ENCODE measurements around the gene ESRRG.

Gene ESRRG

GRCh38 chr1:216554934-216555333, 168.3 kb downstream of the ESRRG start:
- TF ChIP-seq, protein P1, sequence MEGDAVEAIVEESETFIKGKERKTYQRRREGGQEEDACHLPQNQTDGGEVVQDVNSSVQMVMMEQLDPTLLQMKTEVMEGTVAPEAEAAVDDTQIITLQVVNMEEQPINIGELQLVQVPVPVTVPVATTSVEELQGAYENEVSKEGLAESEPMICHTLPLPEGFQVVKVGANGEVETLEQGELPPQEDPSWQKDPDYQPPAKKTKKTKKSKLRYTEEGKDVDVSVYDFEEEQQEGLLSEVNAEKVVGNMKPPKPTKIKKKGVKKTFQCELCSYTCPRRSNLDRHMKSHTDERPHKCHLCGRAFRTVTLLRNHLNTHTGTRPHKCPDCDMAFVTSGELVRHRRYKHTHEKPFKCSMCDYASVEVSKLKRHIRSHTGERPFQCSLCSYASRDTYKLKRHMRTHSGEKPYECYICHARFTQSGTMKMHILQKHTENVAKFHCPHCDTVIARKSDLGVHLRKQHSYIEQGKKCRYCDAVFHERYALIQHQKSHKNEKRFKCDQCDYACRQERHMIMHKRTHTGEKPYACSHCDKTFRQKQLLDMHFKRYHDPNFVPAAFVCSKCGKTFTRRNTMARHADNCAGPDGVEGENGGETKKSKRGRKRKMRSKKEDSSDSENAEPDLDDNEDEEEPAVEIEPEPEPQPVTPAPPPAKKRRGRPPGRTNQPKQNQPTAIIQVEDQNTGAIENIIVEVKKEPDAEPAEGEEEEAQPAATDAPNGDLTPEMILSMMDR (IDR thresholded peaks at IDR 0.05; ENCODE audit: low read depth, low read length, missing control alignments): no peak
- in situ Hi-C loops (cut with HindIII; ENCODE audit: low sequenced_read_pairs): no loop called here
- peak; percentile 4 for DNase-seq (ENCODE audit: low read depth)
- H3K4me3 ChIP-seq (ENCODE audit: low read depth, low read length): no peak overlapping the region

DNA sequence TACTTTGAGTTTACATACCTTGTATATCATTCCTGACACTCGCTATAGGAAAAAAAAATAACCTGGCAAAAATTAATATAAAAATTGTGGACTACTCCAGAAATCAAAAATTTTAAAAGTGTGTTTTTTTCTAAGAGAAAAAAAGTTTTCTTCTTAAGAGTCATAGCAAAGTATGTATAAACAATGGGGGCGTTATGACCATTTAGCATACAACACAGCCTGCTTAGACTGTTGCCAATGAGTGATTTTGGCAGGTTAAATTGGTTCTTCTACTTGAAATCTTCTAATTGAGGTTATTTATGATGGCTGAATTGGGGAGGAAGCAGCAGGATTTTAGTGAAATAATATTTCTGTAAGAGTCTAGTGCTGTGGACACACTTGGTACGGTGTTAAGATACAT, 169.5 kb downstream of the ESRRG start:
- in situ Hi-C loops (cut with HindIII; ENCODE audit: low sequenced_read_pairs): no loop called here
- H3K4me3 ChIP-seq (ENCODE audit: low read depth, low read length): no peak overlapping the region
- no peak for DNase-seq (ENCODE audit: low read depth)
- TF ChIP-seq, protein P1 (IDR thresholded peaks at IDR 0.05; ENCODE audit: low read depth, low read length, missing control alignments): no peak

GRCh38 chr1:216553040-216553439, 170.2 kb downstream of the ESRRG start:
- DNase-seq (ENCODE audit: low read depth): no peak
- TF ChIP-seq, protein P1 (IDR thresholded peaks at IDR 0.05; ENCODE audit: low read depth, low read length, missing control alignments): no peak
- in situ Hi-C loops (cut with HindIII; ENCODE audit: low sequenced_read_pairs): no loop called here
- H3K4me3 ChIP-seq (ENCODE audit: low read depth, low read length): no peak overlapping the region

DNA sequence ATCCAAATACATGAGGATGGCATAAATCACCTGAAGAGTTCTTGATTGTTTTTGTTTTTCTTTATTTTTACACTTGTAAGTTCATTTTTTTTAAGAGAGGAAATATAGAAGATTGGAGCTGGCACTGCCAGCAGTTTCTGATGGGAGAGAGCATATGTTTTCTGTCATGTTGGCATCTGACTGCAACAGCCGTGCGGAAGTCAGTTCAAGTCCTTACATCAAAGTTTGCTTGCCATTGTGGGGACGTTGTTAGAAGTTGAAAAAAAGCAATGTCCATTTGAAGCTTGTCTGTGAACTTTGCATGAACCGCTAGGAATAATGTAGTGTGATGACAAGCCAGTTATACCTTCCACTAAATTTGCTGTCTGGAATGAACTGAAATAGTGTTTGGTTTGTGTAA, 173.4 kb downstream of the ESRRG start:
- H3K4me3 ChIP-seq (ENCODE audit: low read depth, low read length): no peak overlapping the region
- TF ChIP-seq, protein P1 (IDR thresholded peaks at IDR 0.05; ENCODE audit: low read depth, low read length, missing control alignments): no peak
- in situ Hi-C loops (cut with HindIII; ENCODE audit: low sequenced_read_pairs): no loop called here
- DNase-seq (ENCODE audit: low read depth): no peak

DNA sequence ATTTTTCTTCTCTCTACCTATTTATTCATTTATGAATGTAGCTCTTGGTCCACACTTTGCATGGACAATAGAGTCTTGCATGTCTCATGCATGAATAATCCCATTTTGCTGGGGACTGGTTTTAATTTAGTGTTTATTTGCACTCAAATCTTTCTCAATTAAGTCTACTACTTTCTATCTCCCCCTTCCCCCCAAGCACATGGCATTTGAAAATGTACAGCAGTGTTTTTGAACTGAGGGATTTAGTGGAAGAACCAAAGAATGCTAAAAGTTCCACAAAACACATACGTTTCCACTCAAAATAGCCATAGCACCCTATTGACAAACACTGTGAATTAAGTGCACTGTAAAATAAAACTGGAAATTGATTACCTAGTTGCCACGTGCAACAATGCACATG, 180.5 kb downstream of the ESRRG start:
- TF ChIP-seq, protein P1 (IDR thresholded peaks at IDR 0.05; ENCODE audit: low read depth, low read length, missing control alignments): no peak
- in situ Hi-C loops (cut with HindIII; ENCODE audit: low sequenced_read_pairs): no loop called here
- DNase-seq (ENCODE audit: low read depth): no peak
- no peak overlapping the region for H3K4me3 ChIP-seq (ENCODE audit: low read depth, low read length)

DNA sequence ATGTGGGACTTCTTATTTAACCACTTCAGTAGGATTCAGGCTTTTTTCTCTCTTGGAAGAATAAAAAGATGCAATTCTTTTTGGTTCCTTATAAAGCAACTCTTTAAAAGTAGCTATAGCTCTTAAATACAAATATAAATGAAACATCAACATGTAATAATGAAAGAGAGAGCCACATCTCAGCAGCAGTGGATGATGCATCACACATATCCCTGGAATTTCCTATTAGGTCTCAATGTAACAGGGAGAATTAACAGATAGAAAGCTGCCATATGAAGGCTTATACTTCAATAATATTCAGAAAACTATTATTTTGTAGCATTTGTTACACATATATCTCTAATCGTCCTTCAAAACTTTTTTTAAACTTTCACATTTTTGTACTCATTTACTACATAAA, 181.0 kb downstream of the ESRRG start:
- in situ Hi-C loops (cut with HindIII; ENCODE audit: low sequenced_read_pairs): no loop called here
- TF ChIP-seq, protein P1 (IDR thresholded peaks at IDR 0.05; ENCODE audit: low read depth, low read length, missing control alignments): no peak
- H3K4me3 ChIP-seq (ENCODE audit: low read depth, low read length): no peak overlapping the region
- DNase-seq (ENCODE audit: low read depth): no peak

GRCh38 chr1:216535751-216536150, 187.5 kb downstream of the ESRRG start:
- DNase-seq (ENCODE audit: low read depth): no peak
- TF ChIP-seq, protein P1 (IDR thresholded peaks at IDR 0.05; ENCODE audit: low read depth, low read length, missing control alignments): no peak
- no peak overlapping the region for H3K4me3 ChIP-seq (ENCODE audit: low read depth, low read length)
- in situ Hi-C loops (cut with HindIII; ENCODE audit: low sequenced_read_pairs): no loop called here

All from astrocyte of the cerebellum (primary cell).